DND-41 (cell line): ENCODE results near the gene SKAP1.
"Not testable (repeated sequence)": the region's sequence is repeated elsewhere in the genome, so short reads cannot be mapped to it uniquely, and the experiment has no call there.

Source experiments
- ATAC-seq: fragments of 200-7000 bp; cut with Tn5 transposase; 3 replicates; pipeline ENCODE4 v1.9.1; 2021; ENCODE audit warnings: low read depth; ENCODE audit not compliant: insufficient read depth
- DNase-seq: peaks from one replicate; pipeline ENCODE4 v3.0.0-alpha.2; 2020
- H2AFZ ChIP-seq: 2 replicates; pipeline ENCODE4 v1.6.0; 2012; ENCODE audit warnings: low read depth, low read length
- H3K27ac ChIP-seq: 2 replicates; pipeline ENCODE4 v1.5.1; 2012; ENCODE audit warnings: low read length, inconsistent platforms
- H3K27me3 ChIP-seq: fragments of 200-600 bp; sonication (generic); 2 replicates; pipeline ENCODE4 v1.6.0; 2012; ENCODE audit warnings: low read length, mild to moderate bottlenecking, inconsistent platforms; ENCODE audit not compliant: insufficient read depth, poor library complexity
- H3K36me3 ChIP-seq: 2 replicates; pipeline ENCODE4 v1.5.1; 2012; ENCODE audit warnings: low read length, inconsistent platforms; ENCODE audit not compliant: insufficient read depth
- H3K4me1 ChIP-seq: 2 replicates; pipeline ENCODE4 v1.5.1; 2012; ENCODE audit warnings: mild to moderate bottlenecking, low read length; ENCODE audit not compliant: insufficient read depth
- H3K4me2 ChIP-seq: 2 replicates; pipeline ENCODE4 v1.6.0; 2012; ENCODE audit warnings: mild to moderate bottlenecking, moderate library complexity, low read length, inconsistent platforms; ENCODE audit not compliant: insufficient read depth
- H3K4me3 ChIP-seq, 2 experiments: fragments of 200-600 bp in 1 of 2; shearing (Covaris generic) in 1 of 2; 2 replicates each; pipeline ENCODE4 v1.5.1; 2012 to 2016; ENCODE audit warnings: inconsistent platforms in 2 of 2, low read length in 2 of 2, mild to moderate bottlenecking in 2 of 2, low read depth in 1 of 2, moderate library complexity in 1 of 2
- H3K79me2 ChIP-seq: 2 replicates; pipeline ENCODE4 v1.6.0; 2012; ENCODE audit warnings: low read length, inconsistent platforms; ENCODE audit not compliant: insufficient read depth
- H3K9ac ChIP-seq: 2 replicates; pipeline ENCODE4 v1.6.0; 2012; ENCODE audit warnings: low read depth, mild to moderate bottlenecking, inconsistent platforms, low read length, moderate library complexity
- H3K9me3 ChIP-seq: 2 replicates; pipeline ENCODE4 v1.5.1; 2012; ENCODE audit warnings: low read length, moderate library complexity, mild to moderate bottlenecking, inconsistent platforms; ENCODE audit not compliant: insufficient read depth, severe bottlenecking
- H4K20me1 ChIP-seq: 2 replicates; pipeline ENCODE4 v1.6.0; 2012; ENCODE audit warnings: low read length; ENCODE audit not compliant: insufficient read depth
- CTCF ChIP-seq: IDR thresholded peaks from 2 replicates; pipeline ENCODE4 v1.5.1; 2012; ENCODE audit warnings: borderline replicate concordance, low read length, moderate library complexity, mild to moderate bottlenecking; ENCODE audit not compliant: poor library complexity, severe bottlenecking; ENCODE audit errors: extremely low read depth
- EZH2 ChIP-seq: IDR thresholded peaks from 3 replicates; pipeline ENCODE4 v1.6.1; 2012; ENCODE audit warnings: borderline replicate concordance, low read depth, mild to moderate bottlenecking, moderate library complexity, low read length, inconsistent platforms; ENCODE audit not compliant: severe bottlenecking

SKAP1 gene

GRCh38 chr17:48290378-48290777 lies 139.6 kb downstream of the SKAP1 start:
- no peaks in the 10 kb centered on the region for H3K36me3 ChIP-seq
- TF ChIP-seq CTCF (no peak), EZH2 (no peak)
- H3K4me1 ChIP-seq, result no peaks in the 10 kb centered on the region
- no peak overlapping the region for H3K4me3 ChIP-seq
- DNase-seq, result no peak
- H3K4me2 ChIP-seq, result no peak overlapping the region
- H4K20me1 ChIP-seq, result no peaks in the 10 kb centered on the region
- H3K27me3 ChIP-seq, result peaks cover 41% of the 10 kb centered on the region
- H3K79me2 ChIP-seq, result no peaks in the 10 kb centered on the region
- H3K27ac ChIP-seq, result no peak overlapping the region
- H2AFZ ChIP-seq, result no peak overlapping the region
- H3K9me3 ChIP-seq, result no peaks in the 10 kb centered on the region
- no peak overlapping the region for H3K9ac ChIP-seq
- no peak for ATAC-seq

- H3K27ac ChIP-seq, H3K4me2 ChIP-seq, H3K36me3 ChIP-seq, H3K9me3 ChIP-seq, H3K79me2 ChIP-seq, H2AFZ ChIP-seq, H4K20me1 ChIP-seq, H3K4me3 ChIP-seq, H3K9ac ChIP-seq, H3K4me1 ChIP-seq, DNase-seq, ATAC-seq: not testable (repeated sequence)
- peaks cover 33% of the 10 kb centered on the region for H3K27me3 ChIP-seq
Measured at GRCh38 chr17:48286917-48287316, 143.1 kb downstream of the SKAP1 start.

- DNase-seq, result no peak
- Histone ChIP-seq H3K9ac (no peak overlapping the region), H2AFZ (no peak overlapping the region), H3K4me2 (no peak overlapping the region), H3K9me3 (no peaks in the 10 kb centered on the region), H3K27me3 (peaks cover 30% of the 10 kb centered on the region), H3K4me1 (no peaks in the 10 kb centered on the region), H3K4me3 (no peak overlapping the region), H3K36me3 (no peaks in the 10 kb centered on the region), H3K27ac (no peak overlapping the region), H3K79me2 (no peaks in the 10 kb centered on the region), H4K20me1 (no peaks in the 10 kb centered on the region)
- TF ChIP-seq EZH2, result no peak
- no peak for TF ChIP-seq CTCF
- no peak for ATAC-seq
Measured at GRCh38 chr17:48285614-48286013, 144.4 kb downstream of the SKAP1 start.

GRCh38 chr17:48283907-48284306 lies 146.1 kb downstream of the SKAP1 start:
- Histone ChIP-seq H3K27me3 (peaks cover 34% of the 10 kb centered on the region), H3K79me2 (no peaks in the 10 kb centered on the region), H4K20me1 (no peaks in the 10 kb centered on the region), H2AFZ (no peak overlapping the region), H3K4me1 (no peaks in the 10 kb centered on the region), H3K4me3 (no peak overlapping the region), H3K9ac (no peak overlapping the region), H3K9me3 (no peaks in the 10 kb centered on the region), H3K36me3 (no peaks in the 10 kb centered on the region), H3K27ac (no peak overlapping the region), H3K4me2 (no peak overlapping the region)
- TF ChIP-seq CTCF (no peak), EZH2 (no peak)
- DNase-seq, result no peak
- no peak for ATAC-seq
